Measurements from ENCODE around the gene TYROBP.
"Not testable (repeated sequence)": the region's sequence is repeated elsewhere in the genome, so short reads cannot be mapped to it uniquely, and the experiment has no call there.

The TYROBP gene

DNA sequence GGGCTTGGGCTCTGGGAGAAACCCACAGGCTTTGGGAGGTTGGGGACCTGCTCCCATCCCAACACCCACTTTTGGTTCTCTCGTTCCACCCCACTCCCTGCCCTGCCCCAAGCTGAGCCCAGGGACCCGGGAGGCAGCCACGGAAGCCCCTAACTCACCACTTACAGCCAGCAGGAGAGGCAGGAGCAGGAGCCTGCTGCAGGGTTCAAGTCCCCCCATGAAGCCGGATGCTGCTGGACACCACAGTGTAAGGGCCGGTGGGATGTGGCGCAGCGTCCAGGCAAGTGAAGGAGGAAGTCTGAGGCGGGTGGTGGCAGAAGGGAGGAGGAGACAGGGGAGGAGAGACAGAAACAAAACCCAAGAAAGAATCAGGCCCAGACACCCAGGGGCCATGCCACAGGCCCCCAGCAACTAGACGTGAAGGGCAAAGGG, at the start of gene TYROBP:
Gene TYROBP (minus strand): TSS at position 286 of the 432 bp plus-strand sequence. CDS start 67 bp downstream, at position 219.
- no peak for DNase-seq

DNA sequence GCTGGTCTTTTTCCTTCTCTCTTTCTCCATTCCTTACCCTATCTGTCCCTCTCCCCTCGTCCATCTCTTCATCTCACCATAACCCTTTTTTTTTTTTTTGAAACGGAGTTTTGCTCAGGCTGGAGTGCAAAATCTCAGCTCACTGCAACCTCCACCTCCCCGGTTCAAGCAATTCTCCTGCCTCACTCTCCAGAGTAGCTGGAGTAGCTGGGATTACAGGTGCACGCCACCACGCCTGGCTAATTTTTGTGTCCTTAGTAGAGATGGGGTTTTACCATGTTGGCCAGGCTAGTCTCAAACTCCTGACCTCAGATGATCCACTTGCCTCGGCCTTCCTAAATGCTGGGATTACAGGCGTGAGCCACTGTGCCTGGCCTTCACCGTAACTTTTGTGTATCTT, 49.3 kb upstream of the TYROBP start:
- not testable (repeated sequence) for DNase-seq

DNA sequence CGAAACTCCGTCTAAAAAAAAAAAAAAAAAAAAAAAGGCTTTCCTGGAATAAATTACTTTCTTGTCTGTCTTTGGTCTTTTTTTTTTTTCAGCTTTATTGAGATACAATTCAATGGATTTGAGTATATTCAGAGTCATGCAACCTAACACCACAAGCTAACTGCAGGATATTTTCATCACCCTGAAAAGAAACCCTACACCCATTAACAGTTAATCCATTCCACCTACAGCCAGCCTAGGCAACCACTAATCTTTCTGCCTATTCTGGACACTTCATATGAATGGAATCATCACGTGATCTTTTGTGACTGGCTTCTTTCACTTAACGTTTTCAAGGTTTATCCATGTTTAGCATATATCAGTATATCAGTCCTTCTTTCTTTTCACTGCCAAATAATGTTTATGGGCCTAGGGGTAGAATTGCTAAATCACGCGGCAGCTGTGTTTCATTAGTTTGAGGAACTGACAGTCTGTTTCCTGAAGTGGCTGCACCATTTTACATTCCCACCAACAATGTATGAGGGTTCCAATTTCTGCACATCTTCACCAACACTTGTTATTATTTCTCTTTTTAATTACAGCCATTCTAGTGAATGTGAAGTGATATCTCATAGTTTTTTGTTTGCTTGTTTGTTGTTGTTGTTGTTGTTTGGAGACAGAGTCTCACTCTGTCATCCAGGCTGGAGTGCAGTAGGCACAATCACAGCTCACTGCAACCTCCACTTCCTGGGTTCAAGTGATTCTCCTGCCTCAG, 48.0 kb upstream of the TYROBP start:
- no peak for DNase-seq

DNA sequence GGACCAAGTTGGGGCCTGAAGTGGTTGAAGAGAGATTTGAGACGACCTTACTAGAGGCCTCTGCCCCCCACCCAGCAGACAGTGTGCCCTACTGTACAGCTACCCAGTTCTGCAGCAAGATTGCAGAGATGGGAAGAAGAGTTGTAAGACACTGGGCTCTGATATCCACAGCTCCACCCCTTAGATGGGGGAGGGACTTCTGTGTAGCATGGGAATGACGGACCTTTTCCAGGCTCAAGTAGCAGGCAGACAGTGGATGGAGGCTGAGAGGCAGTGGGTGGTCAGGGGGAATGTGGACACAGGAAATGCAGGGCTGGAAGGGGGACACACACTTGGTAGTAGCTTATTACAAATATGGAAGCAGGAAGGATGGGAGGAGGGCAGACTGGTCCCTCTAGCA, 41.0 kb upstream of the TYROBP start:
- DNase-seq, result no peak

DNA sequence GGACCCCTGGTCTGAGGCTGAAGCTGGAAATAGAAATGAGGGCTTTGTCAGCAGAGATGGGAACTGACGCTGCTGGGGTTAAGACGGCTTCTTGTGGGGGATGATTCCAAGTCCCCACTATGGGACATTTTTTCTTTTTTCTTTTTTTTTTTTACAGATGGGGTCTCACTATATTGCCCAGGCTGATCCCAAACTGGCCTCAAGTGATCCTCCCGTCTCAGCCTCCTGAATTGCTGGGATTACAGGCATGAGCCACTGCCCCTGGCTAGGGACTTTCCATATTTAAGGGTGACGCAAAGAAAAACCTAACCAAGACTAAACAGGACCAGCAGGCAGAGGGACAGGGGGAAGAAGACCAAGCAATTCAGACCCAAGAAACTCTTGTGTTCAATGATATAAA, 38.1 kb upstream of the TYROBP start:
- DNase-seq, result no peak

DNA sequence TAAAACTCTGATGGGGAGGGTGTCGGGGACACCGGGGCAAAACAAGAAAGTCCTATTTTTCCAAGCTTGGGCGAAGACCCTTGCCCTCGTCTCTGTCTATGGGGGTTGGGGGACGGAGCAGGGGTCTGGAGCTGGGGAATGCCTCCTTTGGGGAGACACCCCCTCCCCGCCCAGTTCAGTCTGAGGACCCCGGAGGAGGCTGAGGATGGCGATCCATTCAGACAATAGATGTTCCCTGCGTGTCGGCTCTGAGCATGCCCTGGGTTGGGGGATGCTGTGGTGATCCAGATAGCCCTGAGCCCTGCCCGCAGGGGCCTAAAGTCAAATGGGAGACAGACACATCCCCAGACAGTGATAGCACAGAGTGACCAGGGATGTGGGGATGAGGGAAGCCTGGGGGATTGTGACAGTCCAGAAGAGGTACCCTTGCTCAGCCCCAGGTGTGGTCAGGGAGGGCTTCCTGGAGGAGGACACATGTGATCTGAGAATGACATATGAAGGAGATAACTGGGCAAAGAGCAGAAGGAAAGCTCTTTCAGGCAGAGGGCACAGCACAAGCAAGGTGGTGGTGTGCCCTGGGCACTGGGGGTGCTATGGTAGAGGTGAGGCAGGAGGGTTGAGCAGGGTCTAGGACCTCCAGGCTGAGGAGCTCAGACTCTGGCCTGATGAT, 37.2 kb upstream of the TYROBP start:
- DNase-seq, result no peak

DNA sequence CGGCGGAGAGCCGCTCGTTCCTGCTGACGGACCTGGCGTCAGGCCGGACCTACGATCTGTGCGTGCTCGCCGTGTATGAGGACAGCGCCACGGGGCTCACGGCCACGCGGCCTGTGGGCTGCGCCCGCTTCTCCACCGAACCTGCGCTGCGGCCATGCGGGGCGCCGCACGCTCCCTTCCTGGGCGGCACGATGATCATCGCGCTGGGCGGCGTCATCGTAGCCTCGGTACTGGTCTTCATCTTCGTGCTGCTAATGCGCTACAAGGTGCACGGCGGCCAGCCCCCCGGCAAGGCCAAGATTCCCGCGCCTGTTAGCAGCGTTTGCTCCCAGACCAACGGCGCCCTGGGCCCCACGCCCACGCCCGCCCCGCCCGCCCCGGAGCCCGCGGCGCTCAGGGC, 36.5 kb upstream of the TYROBP start:
- DNase-seq, result no peak

DNA sequence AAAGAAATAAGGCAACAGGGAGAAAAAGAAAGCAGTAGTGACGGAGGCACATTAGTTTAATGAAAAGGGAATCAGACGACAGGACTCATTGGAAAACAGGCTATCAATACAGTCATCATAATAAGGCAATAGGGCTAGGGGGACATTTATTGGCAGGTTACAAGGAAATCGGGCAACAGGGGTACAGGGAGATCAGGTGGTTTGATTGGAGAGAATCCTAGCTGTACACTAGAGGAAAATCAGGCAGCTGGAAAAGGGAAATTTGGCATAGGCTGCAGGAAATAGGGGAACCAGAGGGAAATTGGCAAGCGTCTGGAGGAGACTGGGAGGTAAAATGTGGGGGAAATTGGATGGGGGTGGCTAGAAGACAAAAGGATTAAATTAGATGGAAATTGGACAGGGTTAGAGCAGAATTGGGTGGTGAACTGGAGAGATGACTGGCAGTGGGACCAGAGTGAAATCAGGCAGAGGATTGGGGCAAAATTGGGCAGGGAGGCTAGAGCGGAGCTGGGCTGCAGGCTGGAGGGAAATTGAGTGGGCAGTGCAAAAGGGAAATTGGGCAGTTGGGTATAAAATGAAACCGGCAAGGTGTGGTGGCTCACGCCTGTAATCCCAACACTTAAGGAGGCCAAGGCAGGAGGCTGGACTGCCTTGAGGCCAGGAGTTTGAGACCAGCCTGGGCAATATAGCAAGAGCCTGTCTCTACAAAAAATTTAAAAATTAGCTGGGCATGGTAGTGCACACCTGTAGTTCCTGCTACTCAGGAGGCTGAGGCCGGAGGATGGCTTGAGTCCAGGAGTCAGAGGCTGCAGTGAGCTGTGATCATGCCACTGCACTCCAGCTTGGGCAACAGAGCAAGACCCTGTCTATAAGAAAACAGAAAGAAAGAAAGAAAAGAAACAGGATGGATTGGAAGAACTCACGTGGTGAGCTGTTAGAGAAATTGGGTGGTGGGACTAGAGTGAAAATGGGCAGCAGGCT, 35.5 kb upstream of the TYROBP start:
- DNase-seq, result no peak

DNA sequence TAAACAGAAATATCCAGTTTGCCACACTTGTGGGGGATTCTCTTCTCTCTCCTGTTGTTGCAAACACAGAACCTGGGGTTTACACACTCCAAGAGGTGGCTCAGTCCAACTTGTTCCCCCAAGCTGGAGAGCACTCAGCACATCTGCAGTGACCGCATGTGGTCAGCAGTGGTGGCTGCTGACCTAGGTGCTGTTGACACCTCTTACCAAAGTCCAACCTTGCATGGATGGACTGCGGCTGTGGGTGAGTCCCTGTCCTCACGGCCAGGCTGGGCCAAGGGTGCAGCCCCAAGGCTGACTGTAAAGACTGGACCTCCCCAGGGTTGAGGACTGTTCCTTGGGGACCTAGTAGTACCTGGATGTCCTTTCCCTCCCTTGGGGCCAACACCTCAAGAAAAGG, 34.1 kb upstream of the TYROBP start:
- no peak for DNase-seq

DNA sequence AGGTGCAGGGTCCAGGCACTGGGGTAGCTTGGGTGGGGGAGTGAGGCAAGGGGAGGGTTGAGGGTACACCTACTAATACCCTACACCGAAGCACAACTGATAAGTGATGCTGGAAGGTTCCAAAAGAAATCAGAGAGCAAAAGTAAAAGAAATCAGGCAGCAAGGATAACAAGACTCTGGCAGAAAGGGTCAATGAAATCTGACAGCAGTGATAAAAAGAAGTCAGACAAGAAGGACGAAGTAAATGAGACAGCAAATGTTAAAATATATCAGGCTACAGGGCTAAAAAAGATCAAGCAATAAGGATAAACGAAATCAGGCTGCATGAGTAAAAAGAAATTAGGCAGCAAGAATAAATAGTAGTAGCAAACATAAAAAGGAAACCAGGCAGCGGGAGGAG, 32.7 kb upstream of the TYROBP start:
- no peak for DNase-seq

DNA sequence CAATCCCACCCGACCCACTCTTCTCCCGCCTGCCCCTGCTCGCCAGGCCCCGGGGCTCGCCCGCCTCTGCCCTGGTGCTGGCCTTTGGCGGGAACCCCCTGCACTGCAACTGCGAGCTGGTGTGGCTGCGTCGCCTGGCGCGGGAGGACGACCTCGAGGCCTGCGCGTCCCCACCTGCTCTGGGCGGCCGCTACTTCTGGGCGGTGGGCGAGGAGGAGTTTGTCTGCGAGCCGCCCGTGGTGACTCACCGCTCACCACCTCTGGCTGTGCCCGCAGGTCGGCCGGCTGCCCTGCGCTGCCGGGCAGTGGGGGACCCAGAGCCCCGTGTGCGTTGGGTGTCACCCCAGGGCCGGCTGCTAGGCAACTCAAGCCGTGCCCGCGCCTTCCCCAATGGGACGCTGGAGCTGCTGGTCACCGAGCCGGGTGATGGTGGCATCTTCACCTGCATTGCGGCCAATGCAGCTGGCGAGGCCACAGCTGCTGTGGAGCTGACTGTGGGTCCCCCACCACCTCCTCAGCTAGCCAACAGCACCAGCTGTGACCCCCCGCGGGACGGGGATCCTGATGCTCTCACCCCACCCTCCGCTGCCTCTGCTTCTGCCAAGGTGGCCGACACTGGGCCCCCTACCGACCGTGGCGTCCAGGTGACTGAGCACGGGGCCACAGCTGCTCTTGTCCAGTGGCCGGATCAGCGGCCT, 32.1 kb upstream of the TYROBP start:
- DNase-seq, result no peak

DNA sequence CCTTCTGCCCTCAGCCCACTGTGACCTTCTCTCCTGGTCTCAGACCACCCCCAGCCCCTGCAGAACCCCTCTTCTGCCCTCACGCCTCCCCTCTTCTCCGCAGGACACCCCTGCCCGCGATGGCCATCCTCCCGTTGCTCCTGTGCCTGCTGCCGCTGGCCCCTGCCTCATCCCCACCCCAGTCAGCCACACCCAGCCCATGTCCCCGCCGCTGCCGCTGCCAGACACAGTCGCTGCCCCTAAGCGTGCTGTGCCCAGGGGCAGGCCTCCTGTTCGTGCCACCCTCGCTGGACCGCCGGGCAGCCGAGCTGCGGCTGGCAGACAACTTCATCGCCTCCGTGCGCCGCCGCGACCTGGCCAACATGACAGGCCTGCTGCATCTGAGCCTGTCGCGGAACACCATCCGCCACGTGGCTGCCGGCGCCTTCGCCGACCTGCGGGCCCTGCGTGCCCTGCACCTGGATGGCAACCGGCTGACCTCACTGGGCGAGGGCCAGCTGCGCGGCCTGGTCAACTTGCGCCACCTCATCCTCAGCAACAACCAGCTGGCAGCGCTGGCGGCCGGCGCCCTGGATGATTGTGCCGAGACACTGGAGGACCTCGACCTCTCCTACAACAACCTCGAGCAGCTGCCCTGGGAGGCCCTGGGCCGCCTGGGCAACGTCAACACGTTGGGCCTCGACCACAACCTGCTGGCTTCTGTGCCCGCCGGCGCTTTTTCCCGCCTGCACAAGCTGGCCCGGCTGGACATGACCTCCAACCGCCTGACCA, 31.4 kb upstream of the TYROBP start:
- DNase-seq, result no peak

DNA sequence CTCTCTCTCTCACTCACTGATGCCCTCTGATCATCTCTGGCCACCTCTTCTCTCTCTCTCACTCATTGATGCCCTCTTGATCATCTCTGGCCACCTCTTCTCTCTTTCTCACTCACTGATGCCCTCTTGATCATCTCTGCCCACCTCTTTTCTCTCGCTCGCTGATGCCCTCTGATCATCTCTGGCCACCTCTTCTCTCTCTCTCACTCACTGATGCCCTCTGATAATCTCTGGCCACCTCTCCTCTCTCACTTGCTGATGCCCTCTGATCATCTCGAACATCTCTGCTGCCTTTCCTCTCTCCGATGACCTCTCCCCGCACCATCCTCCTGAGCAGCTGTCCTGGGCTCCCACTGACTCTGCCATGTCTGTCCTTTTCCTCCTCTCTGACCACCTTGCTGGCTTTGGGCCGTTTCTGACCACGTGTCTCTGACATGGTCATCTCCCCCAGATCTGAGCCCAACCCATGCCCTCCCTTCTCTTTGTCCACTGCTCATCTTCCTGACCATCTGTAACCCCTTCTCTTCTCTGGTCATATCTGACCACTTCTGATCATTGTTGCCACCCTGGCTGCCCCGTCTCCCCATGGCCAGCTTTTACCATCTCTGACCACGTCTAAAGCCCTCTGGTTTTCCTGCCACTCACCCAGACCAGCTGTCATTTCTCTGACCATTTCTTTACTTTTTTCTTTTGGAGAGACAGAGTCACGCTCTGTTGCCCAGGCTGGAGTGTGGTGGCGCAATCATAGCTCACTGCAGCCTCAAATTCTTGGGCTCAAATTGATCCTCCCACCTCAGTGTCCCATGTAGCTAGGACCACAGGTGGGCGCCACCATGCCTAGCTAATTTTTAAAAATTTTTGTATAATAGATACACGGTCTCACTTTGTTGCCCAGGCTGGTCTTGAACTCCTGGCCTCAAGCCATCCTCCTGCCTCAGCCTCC, 30.5 kb upstream of the TYROBP start:
- DNase-seq, result no peak

DNA sequence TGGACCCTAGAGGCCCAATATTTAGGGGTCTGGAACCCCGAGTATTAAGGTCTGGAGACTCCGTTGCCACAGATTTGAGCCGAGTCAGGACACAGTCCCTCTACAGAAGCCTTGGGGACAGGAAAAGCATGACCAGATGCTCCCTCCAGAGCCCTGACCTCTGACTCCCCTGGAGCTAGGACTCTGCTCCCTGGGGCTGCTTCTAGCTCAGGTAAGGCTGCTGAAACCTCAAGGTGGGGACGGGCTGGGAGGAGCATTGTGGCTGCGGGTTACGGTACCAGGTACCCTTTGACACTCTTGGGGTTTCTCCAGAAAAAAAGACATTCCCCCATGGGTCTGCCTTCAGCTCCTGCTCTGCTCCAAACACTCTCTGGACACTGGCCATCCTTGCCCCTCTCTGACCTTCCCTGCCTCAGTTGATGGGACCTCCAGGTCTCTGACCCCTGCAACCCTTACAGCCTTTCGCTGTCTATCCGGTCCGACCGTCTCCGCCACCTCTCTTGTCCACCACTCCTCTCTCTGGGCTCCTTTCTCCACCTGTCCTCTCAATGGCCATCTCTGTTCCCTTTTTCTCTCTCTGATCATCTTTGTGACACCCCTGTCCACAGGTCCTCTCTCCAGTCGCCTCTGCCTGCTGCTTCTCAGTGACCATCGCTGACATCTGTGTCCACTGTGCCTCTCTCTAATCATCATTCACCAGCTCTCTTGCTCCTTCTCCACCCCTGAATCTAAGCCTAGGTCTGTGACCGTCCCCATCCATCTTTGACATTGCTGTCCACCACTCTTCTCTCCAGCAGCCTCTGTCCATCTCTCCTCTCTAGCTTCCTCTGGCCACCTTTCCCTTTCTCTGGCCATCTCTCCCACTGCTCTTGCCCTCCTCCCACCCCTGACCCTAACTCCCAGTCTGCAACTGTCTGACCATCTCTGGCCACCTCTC, 29.5 kb upstream of the TYROBP start:
- DNase-seq, result no peak

DNA sequence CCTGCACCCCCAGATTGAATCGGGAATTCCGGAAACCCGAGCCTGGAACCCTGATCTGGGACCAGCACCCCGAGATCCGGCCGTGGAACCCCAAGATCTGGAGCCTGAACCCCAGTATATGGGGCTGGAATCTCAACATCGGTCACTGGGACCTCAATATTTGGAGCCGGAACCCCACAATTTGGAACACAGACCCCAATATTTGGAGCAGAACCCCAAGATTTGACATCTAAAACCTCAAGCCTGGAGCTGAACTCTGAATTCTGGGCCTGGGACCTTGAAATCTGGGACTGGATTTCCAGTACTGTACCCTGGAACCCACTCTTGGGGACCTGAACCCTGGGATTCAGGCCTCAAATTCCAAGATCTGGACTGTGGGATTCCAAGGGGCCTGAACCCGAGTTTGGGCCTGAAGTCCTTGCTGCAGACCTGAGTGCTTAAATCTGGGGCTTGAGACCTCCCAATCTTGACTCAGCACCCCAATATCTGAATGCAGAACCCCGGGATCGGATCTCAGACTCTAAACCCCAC, 28.7 kb upstream of the TYROBP start:
- DNase-seq, result no peak

DNA sequence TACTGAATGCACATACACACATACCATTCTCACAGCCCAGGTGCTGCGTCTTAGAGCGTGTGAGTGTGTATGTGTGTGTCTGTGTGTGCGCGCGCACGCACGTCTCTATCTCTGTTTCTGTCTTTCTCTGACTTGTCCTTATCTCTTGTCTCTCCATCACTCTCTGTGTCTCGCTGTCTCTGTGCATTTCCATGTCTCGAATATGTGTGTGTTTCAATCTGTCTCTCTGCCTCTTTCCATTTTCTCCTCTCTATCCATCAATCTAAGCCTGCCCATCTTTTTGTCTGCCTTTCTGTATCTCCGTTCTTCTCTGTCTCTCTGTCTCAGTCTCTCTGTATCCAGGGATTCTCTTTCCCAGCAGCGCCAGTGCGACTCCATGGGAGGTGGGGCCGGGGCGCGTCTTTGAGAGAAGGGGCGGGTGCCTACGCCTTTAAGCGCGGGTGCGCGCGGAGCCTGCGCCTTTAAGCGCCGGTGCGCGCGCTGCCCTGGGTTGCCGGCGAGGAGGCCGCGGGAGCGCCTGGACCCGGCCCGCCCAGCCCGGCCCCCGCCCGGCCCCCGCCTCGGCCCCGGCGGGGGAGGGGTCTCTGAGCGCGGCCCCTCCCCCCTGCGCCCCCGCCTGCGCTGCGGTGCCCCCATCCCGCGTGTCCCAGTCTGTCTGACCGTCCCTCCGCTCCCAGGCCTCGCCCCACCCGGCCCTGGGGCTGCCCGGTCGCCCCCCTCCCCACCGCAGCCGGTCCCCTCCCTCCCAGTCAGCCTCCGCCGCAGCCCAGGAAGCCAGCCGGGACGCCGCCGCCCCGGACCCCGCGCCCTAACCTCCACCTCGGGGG, 28.0 kb upstream of the TYROBP start, which contains the start of gene LRFN3:
Gene LRFN3 (plus strand): TSS at position 464 of the 827 bp plus-strand sequence. CDS start 3,052 bp downstream, outside the sequence.
- DNase-seq, result peak; percentile 8

DNA sequence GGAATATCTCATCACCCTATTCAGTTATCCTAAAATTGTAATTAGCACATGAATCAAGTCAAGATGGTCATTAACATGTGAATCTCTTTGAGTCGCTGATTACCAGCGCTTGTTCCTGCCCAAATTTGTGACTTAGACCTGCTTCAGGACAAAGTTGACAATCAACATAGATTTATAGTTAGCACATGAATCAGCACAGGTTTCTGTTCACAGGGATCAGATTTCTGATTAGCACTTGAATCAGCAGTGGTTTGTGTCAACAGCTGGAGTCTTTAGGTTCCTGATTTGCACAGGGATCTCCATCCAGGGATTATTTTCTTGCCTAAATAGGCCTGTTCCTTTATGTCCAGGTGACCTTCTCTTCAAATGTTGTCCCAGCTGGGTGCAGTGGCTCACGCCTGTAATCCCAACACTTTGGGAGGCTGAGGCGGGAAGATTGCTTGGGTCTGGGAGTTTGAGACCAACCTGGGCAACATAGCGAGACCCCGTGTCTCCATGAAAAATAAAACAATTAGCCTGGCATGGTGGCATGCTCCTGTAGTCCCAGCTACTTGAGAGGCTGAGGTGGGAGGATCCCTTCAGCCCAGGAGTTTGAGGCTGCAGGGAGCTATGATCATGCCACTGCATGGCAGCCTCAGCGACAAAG, 24.3 kb upstream of the TYROBP start:
- no peak for DNase-seq

DNA sequence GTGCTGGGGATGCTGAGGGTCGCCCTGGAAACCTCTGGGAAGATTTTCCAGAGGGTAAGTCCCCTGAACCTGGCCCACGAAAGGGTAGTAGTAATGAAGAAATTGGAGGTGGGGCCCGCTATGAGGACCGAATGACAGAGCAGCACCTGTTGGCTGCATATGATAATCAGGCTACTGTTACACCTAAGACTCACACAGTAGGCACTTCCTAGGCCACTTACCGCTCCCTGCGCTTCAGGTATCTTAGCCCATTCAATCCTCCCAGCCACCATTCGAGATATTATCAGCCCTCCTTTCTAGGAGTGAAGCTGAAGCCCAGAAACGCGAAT, 23.7 kb upstream of the TYROBP start:
- no peak for DNase-seq

Data from NCI-H2081 treated with DMSO at 0.1 percent for 48 hours (cell line).